Iris pigment epithelial cell (primary cell): ENCODE data around the gene LYPD6B.
A peak's percentile ranks its signal among the peaks of the same experiment; 100 is the strongest.

ENCODE experiments used
- DNase-seq: peaks from one replicate; pipeline ENCODE4 v3.0.0-alpha.2; 2011; ENCODE audit warnings: low read depth

LYPD6B gene

GRCh38 chr2:149125031-149125725, 86.7 kb downstream of the LYPD6B start:
- no peak for DNase-seq

GRCh38 chr2:149129433-149129832, 90.9 kb downstream of the LYPD6B start:
- peak; percentile 52 for DNase-seq

GRCh38 chr2:149132339-149132738, 93.8 kb downstream of the LYPD6B start:
- DNase-seq, result no peak

- DNase-seq, result no peak
Measured at GRCh38 chr2:149132901-149133300, 94.4 kb downstream of the LYPD6B start.

- DNase-seq, result no peak
Measured at GRCh38 chr2:149134335-149134923, 95.9 kb downstream of the LYPD6B start.

- no peak for DNase-seq
Measured at GRCh38 chr2:149136111-149136510, 97.6 kb downstream of the LYPD6B start.

- no peak for DNase-seq
Measured at GRCh38 chr2:149141046-149141445, 102.5 kb downstream of the LYPD6B start.

- DNase-seq, result peak; percentile 53
Measured at GRCh38 chr2:149143734-149144133, 105.2 kb downstream of the LYPD6B start.

GRCh38 chr2:149145314-149146295, 107.1 kb downstream of the LYPD6B start:
- no peak for DNase-seq

- DNase-seq, result no peak
Measured at GRCh38 chr2:149146876-149147275, 108.4 kb downstream of the LYPD6B start.

- no peak for DNase-seq
Measured at GRCh38 chr2:149148194-149149006, 109.9 kb downstream of the LYPD6B start.

GRCh38 chr2:149149007-149149297, 110.5 kb downstream of the LYPD6B start:
- DNase-seq, result no peak

- DNase-seq, result no peak
Measured at GRCh38 chr2:149152469-149152953, 114.0 kb downstream of the LYPD6B start.

- DNase-seq, result no peak
Measured at GRCh38 chr2:149155196-149155969, 116.9 kb downstream of the LYPD6B start.

- DNase-seq, result no peak
Measured at GRCh38 chr2:149155988-149156387, 117.5 kb downstream of the LYPD6B start.

GRCh38 chr2:149156971-149157740, 118.7 kb downstream of the LYPD6B start:
- no peak for DNase-seq

- no peak for DNase-seq
Measured at GRCh38 chr2:149158957-149159356, 120.5 kb downstream of the LYPD6B start.

- no peak for DNase-seq
Measured at GRCh38 chr2:149160195-149160594, 121.7 kb downstream of the LYPD6B start.

GRCh38 chr2:149160701-149161217, 122.3 kb downstream of the LYPD6B start:
- DNase-seq, result no peak
